Measurements from ENCODE around the gene DYRK4. TPM values are rescaled to one million over a fixed set of nuclear protein-coding genes. Genes with fewer than 3 reads are reported as not detected.

Gene DYRK4
- total and polyA plus RNA-seq, 2 of the 8 experiments (the other 6 are each of a cell fraction or from before 2014, with no cell fraction given) = 10.5 to 11.4 TPM

DNA sequence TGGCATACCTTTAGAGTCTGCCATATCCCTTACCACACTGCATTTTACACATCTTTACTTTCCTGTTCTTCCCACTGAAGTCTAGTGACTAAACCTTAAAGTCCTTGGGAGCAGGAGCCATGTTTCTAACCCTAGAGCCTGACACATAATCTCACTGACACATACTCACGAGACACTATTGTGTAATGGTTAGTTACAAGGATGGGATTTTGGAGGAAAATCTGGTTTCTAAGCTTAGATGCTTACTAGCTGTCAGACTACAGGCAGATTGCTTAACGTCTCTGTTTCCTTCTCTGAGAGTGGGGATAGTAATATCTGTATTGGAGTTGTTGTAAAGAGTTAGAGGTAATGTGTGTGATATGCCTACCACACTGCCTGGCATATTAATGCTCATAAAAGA, 6.2 kb upstream of the DYRK4 start:
- 94% methylated on average over 2 of the region's 2 CpGs; no CpG with 5 or more reads in 1 of the 2 experiments for WGBS, 2 experiments (ENCODE audit: extremely low coverage in 1 of 2, insufficient coverage in 1 of 2, insufficient read length in 1 of 2, insufficient replicate concordance in 2 of 2, low coverage in 1 of 2, low lambda C conversion rate in 2 of 2, missing lambda C conversion rate in 1 of 2)
- Histone ChIP-seq H2BK120ac (replicated peaks; ENCODE audit: low read depth, low read length) (no peak overlapping the region), H2AFZ (ENCODE audit: low read length) (no peak overlapping the region), H2BK5ac (ENCODE audit: low read depth, low read length) (no peak overlapping the region), H3K4me2 (ENCODE audit: insufficient read depth in 1 of 2, low read depth in 2 of 2, low read length in 2 of 2) (no peak overlapping the region), H3K79me2 (ENCODE audit: control insufficient read depth in 1 of 2, insufficient read depth in 2 of 2, low read length in 2 of 2) (no peaks in the 10 kb centered on the region), H4K5ac (ENCODE audit: insufficient read length, low read depth, low read length) (no peak overlapping the region), H3K79me1 (ENCODE audit: low read depth, low read length) (no peaks in the 10 kb centered on the region; the same call in 1 of the 2 replicates), H3K9ac (replicated peaks in 1 of 4; ENCODE audit: extremely low read depth in 1 of 4, low read depth in 3 of 4, low read length in 3 of 4) (no peak overlapping the region), H4K20me1 (replicated peaks in 1 of 2; ENCODE audit: control insufficient read depth in 1 of 2, insufficient read depth in 2 of 2, low read length in 2 of 2) (no peaks in the 10 kb centered on the region), H3K23me2 (ENCODE audit: low read depth, low read length) (no peaks in the 10 kb centered on the region), H4K91ac (replicated peaks; ENCODE audit: insufficient read length, low read length) (no peak overlapping the region), H3K23ac (ENCODE audit: insufficient read length) (no peak overlapping the region), H3K4me1 (replicated peaks in 1 of 4; ENCODE audit: control insufficient read depth in 3 of 4, insufficient read depth in 4 of 4, low read length in 3 of 4) (no peaks in the 10 kb centered on the region), H2BK12ac (ENCODE audit: low read depth, low read length) (no peak overlapping the region), H3K18ac (ENCODE audit: extremely low read depth, low read length) (no peak overlapping the region), H3K4ac (replicated peaks; ENCODE audit: insufficient read length, low read depth, low read length) (no peak overlapping the region), H3K27me3 (replicated peaks in 1 of 4; ENCODE audit: control insufficient read depth in 3 of 4, extremely low read depth in 1 of 4, insufficient read depth in 3 of 4, low read length in 3 of 4) (peaks cover 0 to 1% (median 0%) of the 10 kb centered on the region in 4 experiments; a peak in 1 of 7 replicates), H2AK5ac (ENCODE audit: low read depth, low read length) (no peak overlapping the region), H4K8ac (ENCODE audit: extremely low read depth, insufficient read depth, low read length) (no peak overlapping the region), H2BK15ac (ENCODE audit: low read length) (no peak overlapping the region), H3K56ac (replicated peaks; ENCODE audit: insufficient read length, low read depth, low read length) (no peak overlapping the region), H2BK20ac (ENCODE audit: low read length) (no peak overlapping the region), H3K9me3 (ENCODE audit: insufficient read depth in 2 of 2, low read depth in 1 of 2, low read length in 1 of 2) (no peaks in the 10 kb centered on the region), H3K4me3 (ENCODE audit: extremely low read depth in 1 of 4, insufficient read depth in 2 of 4, low read depth in 3 of 4, low read length in 4 of 4) (no peak overlapping the region), H3K27ac (ENCODE audit: low read depth, low read length) (no peak overlapping the region), H3K14ac (ENCODE audit: insufficient read length) (no peak overlapping the region), H3K36me3 (ENCODE audit: control insufficient read depth in 2 of 4, insufficient read depth in 4 of 4, low read length in 3 of 4) (peaks cover 10 to 54% (median 26%) of the 10 kb centered on the region in 4 experiments; a peak in 7 of 8 replicates)
- ChIA-PET POLR2A (ENCODE audit: partially characterized antibody) (no interaction called here), CTCF (ENCODE audit: partially characterized antibody) (interaction anchor here (0.6 kb wide), 1 partner anchor 157 kb away, joined by 3 read pairs; no protein-coding TSS in a partner anchor)
- no peak for DNase-seq (ENCODE audit: low read depth in 1 of 2, low spot score in 2 of 2)
- no peak for TF ChIP-seq GABPA (IDR thresholded peaks at IDR 0.05; ENCODE audit: borderline replicate concordance, insufficient read depth, low read length)
- TF ChIP-seq TCF12 (IDR thresholded peaks at IDR 0.05; ENCODE audit: low read depth, low read length) = no peak
- TF ChIP-seq TEAD4 (IDR thresholded peaks at IDR 0.05; ENCODE audit: low read depth, low read length) = no peak
- no peak for TF ChIP-seq CBX8 (IDR thresholded peaks at IDR 0.05; ENCODE audit: borderline replicate concordance, low read depth, low read length)
- TF ChIP-seq NRF1 (IDR thresholded peaks at IDR 0.05; ENCODE audit: low read depth, low read length) = no peak
- no peak for TF ChIP-seq RBBP5 (IDR thresholded peaks at IDR 0.05; ENCODE audit: borderline replicate concordance, low read depth, low read length)
- no peak for FAIRE-seq

Data from H1 (cell line).